IMR-90 (cell line): ENCODE results near the gene CYS1. TPM values are rescaled to one million over a fixed set of nuclear protein-coding genes. Genes with fewer than 3 reads are reported as not detected.

Experiments used
- ATAC-seq: fragments of 200-7000 bp; cut with Tn5 transposase; 2 replicates; pipeline ENCODE4 v1.9.1; 2020; ENCODE audit warnings: low read depth, mild to moderate bottlenecking, moderate library complexity
- BruUV-seq: library from RNA; stranded (reverse); fragments of 400-500 nt; replicated peaks from 2 replicates; lab custom pipeline; 2021; lab: Mats Ljungman, UMichigan
- CTCF ChIA-PET: fragments of 300-600 bp; formaldehyde crosslinking; extraction: SDS; loops from one replicate; lab custom pipeline; 2021; ENCODE audit warnings: antibody characterized with exemption; lab: Yijun Ruan, JAX
- POLR2A ChIA-PET: fragments of 300-600 bp; sonication (Branson Sonifier 250); formaldehyde crosslinking; loops from one replicate; lab custom pipeline; 2022; ENCODE audit warnings: antibody characterized with exemption; ENCODE audit not compliant: unreplicated experiment; lab: Charles Lee
- DNase-seq: peaks from one replicate; pipeline ENCODE4 v3.0.0; 2013
- H2AFZ ChIP-seq: replicated peaks from 2 replicates; pipeline ENCODE3; 2013; ENCODE audit warnings: low read length, mild to moderate bottlenecking; ENCODE audit not compliant: poor library complexity
- H2AK5ac ChIP-seq: 2 replicates; pipeline ENCODE4 v1.6.1; 2013; ENCODE audit warnings: low read depth, low read length, inconsistent platforms
- H2AK9ac ChIP-seq: replicated peaks from 2 replicates; pipeline ENCODE3; 2013; ENCODE audit warnings: mild to moderate bottlenecking, low read depth, low read length, moderate library complexity; ENCODE audit not compliant: poor library complexity
- H2BK120ac ChIP-seq: 2 replicates; pipeline ENCODE4 v1.6.1; 2013; ENCODE audit warnings: low read depth, low read length, inconsistent platforms
- H2BK15ac ChIP-seq: 3 replicates; pipeline ENCODE4 v1.6.1; 2013; ENCODE audit warnings: low read depth, low read length, inconsistent platforms
- H2BK20ac ChIP-seq: 2 replicates; pipeline ENCODE4 v1.6.1; 2013; ENCODE audit warnings: low read depth, mild to moderate bottlenecking, inconsistent platforms, low read length, moderate library complexity
- H2BK5ac ChIP-seq: 2 replicates; pipeline ENCODE4 v1.6.1; 2013; ENCODE audit warnings: mild to moderate bottlenecking, low read depth, low read length, inconsistent platforms; ENCODE audit not compliant: poor library complexity, severe bottlenecking
- H3K14ac ChIP-seq: replicated peaks from 2 replicates; pipeline ENCODE4 v1.6.1; 2013; ENCODE audit warnings: low read depth, low read length, inconsistent platforms
- H3K18ac ChIP-seq: 2 replicates; pipeline ENCODE4 v1.6.1; 2013; ENCODE audit warnings: low read depth, low read length, control low read depth
- H3K23ac ChIP-seq: 2 replicates; pipeline ENCODE4 v1.6.1; 2013; ENCODE audit warnings: low read depth, low read length, inconsistent platforms
- H3K27ac ChIP-seq: 2 replicates; pipeline ENCODE4 v1.5.1; 2013; ENCODE audit warnings: mild to moderate bottlenecking, control low read depth, low read length; ENCODE audit not compliant: insufficient read depth
- H3K27me3 ChIP-seq: 2 replicates; pipeline ENCODE4 v1.6.1; 2013; ENCODE audit warnings: low read length; ENCODE audit not compliant: control insufficient read depth, insufficient read depth
- H3K36me3 ChIP-seq: 2 replicates; pipeline ENCODE4 v1.6.1; 2013; ENCODE audit warnings: low read length, mixed read lengths; ENCODE audit not compliant: control insufficient read depth, insufficient read depth
- H3K4ac ChIP-seq: 2 replicates; pipeline ENCODE4 v1.6.1; 2013; ENCODE audit warnings: low read depth, low read length, inconsistent platforms
- H3K4me1 ChIP-seq: 2 replicates; pipeline ENCODE4 v1.6.1; 2013; ENCODE audit warnings: low read length, mixed read lengths; ENCODE audit not compliant: control insufficient read depth, insufficient read depth
- H3K4me2 ChIP-seq: 2 replicates; pipeline ENCODE4 v1.6.1; 2013; ENCODE audit warnings: low read depth, mild to moderate bottlenecking, control low read depth, low read length, moderate library complexity
- H3K4me3 ChIP-seq: 2 replicates; pipeline ENCODE4 v1.5.1; 2013; ENCODE audit warnings: low read depth, mild to moderate bottlenecking, control low read depth, low read length, moderate library complexity; ENCODE audit not compliant: insufficient read depth
- H3K56ac ChIP-seq: 2 replicates; pipeline ENCODE4 v1.6.1; 2013; ENCODE audit warnings: low read length, inconsistent platforms; ENCODE audit not compliant: insufficient read depth; ENCODE audit errors: extremely low read depth
- H3K79me1 ChIP-seq, 2 experiments: 2 replicates each; pipeline ENCODE4 v1.6.1; 2013; ENCODE audit warnings: low read length in 2 of 2, inconsistent platforms in 1 of 2, low read depth in 1 of 2
- H3K9ac ChIP-seq: 2 replicates; pipeline ENCODE4 v1.6.1; 2013; ENCODE audit warnings: low read depth, low read length, control low read depth
- H3K9me1 ChIP-seq: 2 replicates; pipeline ENCODE4 v1.6.1; 2013; ENCODE audit warnings: low read length, inconsistent platforms; ENCODE audit not compliant: insufficient read depth
- H3K9me3 ChIP-seq: 2 replicates; pipeline ENCODE4 v1.6.1; 2013; ENCODE audit warnings: low read length; ENCODE audit not compliant: control insufficient read depth, insufficient read depth
- H4K20me1 ChIP-seq: 2 replicates; pipeline ENCODE4 v1.6.1; 2013; ENCODE audit warnings: low read length, inconsistent platforms; ENCODE audit not compliant: insufficient read depth
- H4K5ac ChIP-seq: 2 replicates; pipeline ENCODE4 v1.6.1; 2013; ENCODE audit warnings: mild to moderate bottlenecking, low read depth, low read length, control low read depth
- H4K8ac ChIP-seq, 2 experiments: 2 replicates each; pipeline ENCODE4 v1.6.1; 2013; ENCODE audit warnings: low read depth in 2 of 2, low read length in 2 of 2, control low read depth in 1 of 2, inconsistent platforms in 1 of 2
- H4K91ac ChIP-seq: 2 replicates; pipeline ENCODE4 v1.6.1; 2013; ENCODE audit warnings: low read depth, low read length, inconsistent platforms; ENCODE audit not compliant: insufficient read depth
- WGBS, 2 experiments: methylation state at CpG; one replicate each; pipeline versions ENCODE4 v1.1.5 to v1.1.7; 2013; ENCODE audit warnings: missing lambda C conversion rate in 2 of 2; ENCODE audit not compliant: insufficient read length in 1 of 2; ENCODE audit errors: extremely low coverage in 2 of 2; 5-methylcytosine and 5-hydroxymethylcytosine counted together
- dilution Hi-C: fragments of 300-500 bp; cut with HindIII; formaldehyde crosslinking; loops from one replicate; pipeline ENCODE4 v1.14.3; 2018; ENCODE audit warnings: low sequenced_read_pairs; ENCODE audit not compliant: unreplicated experiment
- in situ Hi-C: fragments of 300-500 bp; cut with MboI; formaldehyde crosslinking; loops from 3 replicates; pipeline ENCODE4 v1.14.3; 2019; ENCODE audit warnings: low sequenced_read_pairs, inconsistent platforms, mixed read lengths
- intact Hi-C: fragments of 100-400 bp; cut with micrococcal nuclease; formaldehyde crosslinking; loops from 2 replicates; pipeline ENCODE4 v1.10.0; 2022
- polyA plus RNA-seq, 3 experiments: library from polyadenylated mRNA; depleted of rRNA; stranded (reverse); fragments of >200 nt; gene quantifications; 2 replicates each; pipeline ENCODE4 v1.2.3, GENCODE V29; 2012; ENCODE audit warnings: low replicate concordance in 1 of 3
- total RNA-seq: library from RNA; depleted of rRNA; stranded (reverse); fragments of >200 nt; gene quantifications from 2 replicates; pipeline ENCODE4 v1.2.3, GENCODE V29; 2012
- TF ChIP-seq, protein P1 (sequence below): conservative IDR thresholded peaks from 2 replicates; pipeline ENCODE4 v1.5.1; 2012; ENCODE audit warnings: mild to moderate bottlenecking, low read depth, low read length, improper control_type of control experiment

CYS1 gene
- total and polyA plus RNA-seq, 2 of the 4 experiments (the other 2 are of a cell fraction): under 0.01 to 0.12 TPM

GRCh38 chr2:10095175-10095574 lies 15.0 kb upstream of the CYS1 start:
- H4K5ac ChIP-seq: no peak overlapping the region
- DNase-seq: no peak
- H3K27ac ChIP-seq: no peak overlapping the region
- H3K79me1 ChIP-seq: no peaks in the 10 kb centered on the region
- peaks cover 24% of the 10 kb centered on the region for H3K27me3 ChIP-seq
- H3K36me3 ChIP-seq: no peaks in the 10 kb centered on the region
- H4K20me1 ChIP-seq: no peaks in the 10 kb centered on the region
- H3K56ac ChIP-seq: no peak overlapping the region
- no peak overlapping the region for H3K4me3 ChIP-seq
- H3K14ac ChIP-seq: no peak overlapping the region
- in situ Hi-C loops (no loop called here), dilution Hi-C loops (no loop called here), intact Hi-C loops (no loop called here)
- no peak overlapping the region for H2AK5ac ChIP-seq
- H2AK9ac ChIP-seq: no peak overlapping the region
- H3K9ac ChIP-seq: no peak overlapping the region
- H4K91ac ChIP-seq: no peak overlapping the region
- BruUV-seq: no TSS peak
- H2BK15ac ChIP-seq: no peak overlapping the region
- ChIA-PET CTCF (interaction anchor here (0.6 to 3.1 kb wide), 3 partner anchors 13 to 47 kb away, joined by 4 to 24 read pairs (median 9); no protein-coding TSS in a partner anchor), POLR2A (no interaction called here)
- H2BK120ac ChIP-seq: no peak overlapping the region
- no peak overlapping the region for H3K4me2 ChIP-seq
- WGBS, 2 experiments: 72% methylated on average over 8 of the region's 9 CpGs; no CpG with 5 or more reads in 1 of the 2 experiments
- no peak for ATAC-seq
- H3K9me3 ChIP-seq: peaks cover 8% of the 10 kb centered on the region
- H2AFZ ChIP-seq: no peak overlapping the region
- H4K8ac ChIP-seq: no peak overlapping the region
- TF ChIP-seq, protein P1, sequence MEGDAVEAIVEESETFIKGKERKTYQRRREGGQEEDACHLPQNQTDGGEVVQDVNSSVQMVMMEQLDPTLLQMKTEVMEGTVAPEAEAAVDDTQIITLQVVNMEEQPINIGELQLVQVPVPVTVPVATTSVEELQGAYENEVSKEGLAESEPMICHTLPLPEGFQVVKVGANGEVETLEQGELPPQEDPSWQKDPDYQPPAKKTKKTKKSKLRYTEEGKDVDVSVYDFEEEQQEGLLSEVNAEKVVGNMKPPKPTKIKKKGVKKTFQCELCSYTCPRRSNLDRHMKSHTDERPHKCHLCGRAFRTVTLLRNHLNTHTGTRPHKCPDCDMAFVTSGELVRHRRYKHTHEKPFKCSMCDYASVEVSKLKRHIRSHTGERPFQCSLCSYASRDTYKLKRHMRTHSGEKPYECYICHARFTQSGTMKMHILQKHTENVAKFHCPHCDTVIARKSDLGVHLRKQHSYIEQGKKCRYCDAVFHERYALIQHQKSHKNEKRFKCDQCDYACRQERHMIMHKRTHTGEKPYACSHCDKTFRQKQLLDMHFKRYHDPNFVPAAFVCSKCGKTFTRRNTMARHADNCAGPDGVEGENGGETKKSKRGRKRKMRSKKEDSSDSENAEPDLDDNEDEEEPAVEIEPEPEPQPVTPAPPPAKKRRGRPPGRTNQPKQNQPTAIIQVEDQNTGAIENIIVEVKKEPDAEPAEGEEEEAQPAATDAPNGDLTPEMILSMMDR: no peak
- H3K4me1 ChIP-seq: no peaks in the 10 kb centered on the region
- H3K9me1 ChIP-seq: peaks cover 5% of the 10 kb centered on the region; the same call in 1 of the 2 replicates
- no peak overlapping the region for H2BK20ac ChIP-seq
- no peak overlapping the region for H2BK5ac ChIP-seq
- no peak overlapping the region for H3K18ac ChIP-seq
- no peak overlapping the region for H3K23ac ChIP-seq
- no peak overlapping the region for H3K4ac ChIP-seq
